Measurements from ENCODE around the gene ANP32E.
"Not testable (repeated sequence)": the region's sequence is repeated elsewhere in the genome, so short reads cannot be mapped to it uniquely, and the experiment has no call there.

ANP32E gene

DNA sequence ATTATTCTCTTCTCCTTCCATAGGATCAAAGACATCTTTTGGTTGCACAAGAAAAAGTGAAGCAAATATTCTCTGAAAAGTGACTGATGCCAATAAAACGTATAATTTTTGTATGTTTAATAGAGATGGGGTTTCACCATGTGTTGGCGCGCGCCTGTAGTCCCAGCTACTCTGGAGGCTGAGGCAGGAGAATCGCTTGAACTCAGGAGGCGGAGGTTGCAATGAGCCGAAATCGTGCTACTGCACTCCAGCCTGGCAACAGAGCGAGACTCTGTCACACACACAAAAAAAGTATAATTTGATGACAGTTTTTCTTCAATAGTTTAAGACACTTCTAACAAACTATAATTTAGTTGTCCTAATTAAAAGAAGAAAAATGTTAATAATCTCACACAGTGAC is 23.8 kb downstream of the ANP32E start:
- no peak for DNase-seq (ENCODE audit: low read depth)

DNA sequence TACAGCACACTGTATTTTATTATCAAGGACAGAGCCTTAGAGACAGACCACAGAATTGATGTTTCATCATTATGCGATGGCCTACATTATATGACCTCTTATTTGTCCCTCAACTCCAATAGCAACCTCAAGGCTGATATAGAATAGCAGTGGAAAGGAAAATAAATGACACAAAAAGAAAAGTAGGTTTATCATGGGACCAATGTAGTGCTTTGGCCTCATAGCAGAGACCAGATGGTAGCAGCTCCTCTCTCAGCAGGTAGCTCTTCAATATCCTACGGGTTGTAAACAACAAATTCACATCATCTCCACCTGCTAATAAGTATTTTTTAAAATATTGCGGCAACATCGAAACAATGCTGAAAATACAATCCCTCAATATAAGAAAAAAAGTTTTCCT is 25.2 kb downstream of the ANP32E start:
- no peak for DNase-seq (ENCODE audit: low read depth)

DNA sequence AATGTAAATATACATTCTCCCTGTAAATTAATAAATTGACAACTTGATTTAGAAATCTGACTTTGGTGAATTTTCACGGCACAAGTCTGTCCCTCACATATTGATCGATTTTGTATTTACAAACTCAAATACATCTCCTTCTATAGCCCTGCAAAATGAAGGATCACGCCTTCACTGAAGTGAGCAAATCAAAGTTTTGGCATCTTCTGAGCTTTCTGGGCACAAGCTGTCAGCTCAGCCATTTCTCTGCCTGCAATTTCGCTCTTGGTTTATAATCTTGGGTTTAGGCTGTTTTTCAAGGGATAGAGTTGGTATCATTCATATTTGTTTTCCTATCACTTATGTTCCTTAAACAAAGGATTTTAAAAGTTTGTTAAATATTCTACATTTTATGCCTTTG is 25.8 kb downstream of the ANP32E start:
- no peak for DNase-seq (ENCODE audit: low read depth)

DNA sequence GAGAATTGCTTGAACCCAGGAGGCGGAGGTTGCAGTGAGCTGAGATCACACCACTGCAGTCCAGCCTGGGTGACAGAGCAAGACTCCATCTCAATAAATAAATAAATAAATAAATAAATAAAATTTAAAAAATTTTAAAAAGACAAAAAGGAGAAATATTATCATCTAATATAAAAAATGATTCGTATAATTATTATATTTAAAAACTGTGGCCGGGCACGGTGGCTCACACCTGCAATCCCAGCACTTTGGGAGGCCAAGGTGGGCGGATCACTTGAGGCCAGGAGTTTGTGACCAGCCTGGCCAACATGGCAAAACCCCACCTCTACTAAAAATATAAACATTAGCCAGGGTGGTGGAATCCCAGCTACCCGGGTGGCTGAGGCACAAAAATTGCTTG is 27.5 kb downstream of the ANP32E start:
- DNase-seq (ENCODE audit: low read depth): not testable (repeated sequence)

DNA sequence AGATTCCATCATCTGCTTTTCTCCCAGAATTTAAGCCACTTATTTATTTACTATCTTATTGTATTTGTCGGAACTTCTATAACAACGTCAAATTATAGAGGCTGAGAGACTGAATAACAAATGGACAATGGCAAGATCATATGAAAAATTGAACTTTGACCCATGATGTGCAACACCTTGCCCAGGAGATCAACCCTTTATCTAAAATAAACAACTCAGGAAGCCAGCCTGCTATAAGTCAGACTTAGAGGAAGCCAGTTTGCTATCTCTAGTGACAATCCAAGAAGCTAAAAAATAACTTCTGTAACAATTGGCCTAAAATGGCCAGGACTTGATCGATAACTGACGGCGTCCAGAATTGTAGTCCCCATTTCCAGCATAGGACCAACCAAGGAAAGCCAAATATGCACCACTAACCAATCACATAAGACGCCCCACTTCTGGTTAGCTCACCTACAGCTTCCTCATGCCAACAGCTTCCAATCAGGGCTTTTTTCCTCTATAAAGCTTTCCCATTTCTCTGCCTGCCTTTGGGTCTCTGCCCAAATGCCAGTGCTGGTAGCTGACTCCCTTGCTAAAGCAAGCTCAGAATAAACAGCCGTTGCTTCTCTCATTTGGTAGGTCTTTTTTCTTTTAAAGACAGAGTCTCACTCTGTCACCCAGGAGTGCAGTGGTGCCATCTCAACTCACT is 28.5 kb downstream of the ANP32E start:
- DNase-seq (ENCODE audit: low read depth): no peak

DNA sequence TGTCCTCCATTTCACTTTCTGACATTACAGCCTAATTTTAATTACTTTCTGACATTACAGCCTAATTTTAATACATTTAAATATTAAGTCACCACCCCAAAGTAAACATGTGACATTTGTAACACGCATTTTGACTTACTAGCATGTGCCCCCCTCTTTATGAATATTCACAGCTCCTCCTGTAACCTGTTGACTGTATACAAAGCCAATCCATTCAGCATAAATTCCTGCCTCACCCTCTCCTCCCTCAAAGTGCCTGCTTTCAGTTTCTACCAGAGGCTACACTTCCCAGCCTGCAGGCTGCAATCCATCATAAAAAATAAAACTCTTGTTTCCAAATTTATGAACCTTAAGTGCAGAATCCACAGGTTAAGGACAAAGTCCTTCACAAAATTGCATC is 39.5 kb downstream of the ANP32E start:
- no peak for DNase-seq (ENCODE audit: low read depth)

DNA sequence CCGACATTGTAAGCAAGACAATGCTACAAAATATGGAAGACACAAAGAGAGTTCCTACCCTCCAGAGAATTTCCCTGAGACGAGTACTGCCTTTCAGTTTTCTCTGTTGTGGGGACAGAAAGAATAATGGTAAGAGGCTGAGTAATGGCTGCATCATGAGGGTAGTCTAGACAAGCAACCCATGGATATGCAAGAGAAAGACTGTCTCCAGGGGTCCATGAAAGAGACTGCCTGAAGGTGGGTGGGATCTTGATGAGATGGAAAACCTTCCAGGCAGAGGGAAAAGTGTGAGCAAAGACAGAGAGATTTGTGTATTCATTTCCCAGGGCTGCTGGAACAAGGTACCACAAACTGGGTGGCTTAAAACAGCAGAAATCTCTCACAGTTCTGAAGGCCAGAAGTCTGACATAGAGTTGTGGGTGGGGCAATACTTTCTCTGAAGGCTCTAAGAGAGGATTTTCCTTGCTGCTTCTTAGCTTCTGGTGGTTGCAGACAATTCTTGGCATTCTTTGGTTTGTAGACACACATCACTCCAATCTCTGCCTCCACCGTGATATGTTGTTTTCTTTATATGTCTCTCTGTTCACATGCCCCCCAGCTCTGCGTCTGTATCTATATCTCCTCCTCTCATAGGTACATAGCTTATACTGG is 41.4 kb downstream of the ANP32E start:
- peak; percentile 88 for DNase-seq (ENCODE audit: low read depth)

DNA sequence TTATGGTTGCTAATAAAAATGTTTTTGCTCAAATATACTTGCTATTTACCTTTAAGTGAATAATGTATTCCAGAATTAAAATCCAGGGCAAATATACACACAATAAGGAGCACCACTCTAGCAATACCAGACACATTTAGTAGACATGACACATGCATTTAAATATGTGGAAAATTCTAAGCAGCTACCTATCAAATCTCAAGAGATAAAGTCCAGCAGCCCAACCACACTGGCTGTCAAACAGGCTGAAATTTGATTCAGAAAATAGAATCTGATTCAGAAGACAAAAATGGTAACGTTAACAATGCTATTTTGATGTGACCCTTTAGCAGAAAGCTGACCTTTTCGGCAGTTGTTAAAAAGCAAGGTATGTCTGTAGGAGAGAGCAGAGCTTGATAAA is 43.9 kb downstream of the ANP32E start:
- peak; percentile 92 for DNase-seq (ENCODE audit: low read depth)

DNA sequence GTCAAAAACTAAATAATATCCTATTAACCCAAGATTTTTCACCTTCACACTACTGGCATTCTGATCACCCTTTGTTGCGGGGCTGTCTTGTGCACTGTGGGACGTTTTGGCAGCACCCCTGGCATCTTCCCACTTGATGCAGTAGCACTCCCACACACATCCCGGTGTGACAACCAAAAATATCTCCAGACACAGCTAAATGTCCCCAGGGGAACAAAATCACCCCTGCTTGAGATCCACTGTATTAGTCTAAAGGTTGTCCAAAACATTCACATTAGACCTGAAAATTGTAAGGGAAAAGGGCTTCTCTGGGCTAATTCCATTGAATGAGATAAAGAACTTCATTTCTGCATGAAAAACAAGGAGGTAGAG is 48.4 kb downstream of the ANP32E start:
- DNase-seq (ENCODE audit: low read depth): no peak

DNA sequence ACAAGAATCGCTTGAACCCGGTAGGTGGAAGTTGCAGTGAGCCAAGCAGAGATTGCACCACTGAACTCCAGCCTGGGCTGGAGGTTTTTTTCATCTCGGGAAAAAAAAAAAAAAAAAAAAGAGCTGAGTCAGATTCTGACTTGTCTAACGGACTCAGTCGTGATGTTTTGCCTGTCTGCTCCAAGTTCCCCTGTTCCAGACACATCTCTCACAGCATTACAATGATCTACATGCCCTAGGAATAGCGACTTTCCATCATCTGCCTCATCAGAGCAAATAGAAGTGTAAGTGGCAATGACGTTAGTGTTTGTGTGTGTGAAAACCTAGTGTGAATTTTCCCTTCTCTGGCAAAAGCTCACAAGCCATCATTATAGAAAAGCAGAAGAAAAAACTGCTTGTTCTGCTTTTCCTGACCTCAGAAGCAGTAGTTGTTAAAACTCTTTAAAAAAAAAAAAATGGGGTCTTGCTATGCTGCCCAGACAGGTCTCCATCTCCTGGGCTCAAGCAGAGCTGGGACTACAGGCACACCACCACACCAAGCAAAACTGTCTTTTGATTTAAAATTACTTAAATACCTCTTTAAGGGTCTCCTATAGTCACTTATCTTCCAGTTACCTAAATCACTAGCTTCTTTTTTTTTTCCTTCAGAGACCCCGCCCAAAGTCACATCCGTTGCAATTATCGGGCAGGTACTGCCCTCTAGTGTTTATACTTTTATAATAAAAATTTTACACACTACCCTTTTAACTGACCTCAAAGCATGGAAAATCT is 48.9 kb downstream of the ANP32E start:
- peak; percentile 72 for DNase-seq (ENCODE audit: low read depth)

DNA sequence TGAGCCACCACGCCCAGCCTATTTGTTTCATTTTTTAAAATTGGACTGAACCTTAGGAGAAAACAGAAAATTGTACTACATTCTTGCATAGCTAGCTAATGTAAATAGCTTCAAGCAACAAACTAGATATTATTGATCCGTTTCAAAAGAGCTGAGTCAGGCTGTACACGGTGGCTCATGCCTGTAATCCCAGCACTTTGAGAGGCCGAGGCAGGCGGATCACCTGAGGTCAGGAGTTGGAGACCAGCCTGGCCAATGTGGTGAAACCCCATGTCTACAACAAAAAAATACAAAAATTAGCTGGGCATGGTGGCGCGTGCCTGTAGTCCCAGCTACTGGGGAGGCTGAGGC is 49.5 kb downstream of the ANP32E start:
- not testable (repeated sequence) for DNase-seq (ENCODE audit: low read depth)

DNA sequence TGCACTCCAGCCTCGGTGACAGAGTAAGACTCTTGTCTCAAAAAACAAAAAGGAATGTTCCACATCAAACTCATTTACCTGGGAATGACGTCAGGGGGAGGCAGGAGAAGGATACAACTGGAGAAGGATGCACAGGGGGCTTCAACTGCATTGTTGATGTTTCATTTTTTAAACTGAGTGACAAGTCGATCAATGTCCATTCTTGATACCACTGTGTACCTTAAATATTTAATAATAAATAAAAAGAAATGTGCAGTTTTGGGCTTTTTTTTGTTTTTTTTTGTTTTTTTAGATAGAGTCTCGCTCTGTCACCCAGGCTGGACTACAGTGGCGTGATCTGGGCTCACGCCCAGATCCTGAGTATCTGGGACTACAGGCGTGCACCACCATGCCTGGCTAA is 50.4 kb downstream of the ANP32E start:
- DNase-seq (ENCODE audit: low read depth): no peak

DNA sequence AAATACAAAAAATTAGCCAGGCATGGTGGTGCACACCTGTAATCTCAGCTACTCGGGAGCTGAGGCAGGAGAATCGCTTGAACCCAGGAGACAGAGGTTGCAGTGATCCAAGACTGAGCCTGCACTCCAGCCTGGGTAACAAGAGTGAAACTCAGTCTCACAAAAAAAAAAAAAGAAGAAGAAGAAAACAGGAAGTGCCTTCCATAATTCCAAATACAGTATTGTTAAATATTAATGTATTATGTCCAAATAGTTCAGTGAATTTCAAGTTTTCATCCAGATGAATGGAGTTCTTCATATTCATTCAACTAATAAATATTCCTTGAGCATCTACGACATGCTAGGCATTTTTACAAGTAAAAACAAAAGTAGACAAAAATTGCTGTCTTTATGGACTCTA is 52.9 kb downstream of the ANP32E start:
- DNase-seq (ENCODE audit: low read depth): no peak

DNA sequence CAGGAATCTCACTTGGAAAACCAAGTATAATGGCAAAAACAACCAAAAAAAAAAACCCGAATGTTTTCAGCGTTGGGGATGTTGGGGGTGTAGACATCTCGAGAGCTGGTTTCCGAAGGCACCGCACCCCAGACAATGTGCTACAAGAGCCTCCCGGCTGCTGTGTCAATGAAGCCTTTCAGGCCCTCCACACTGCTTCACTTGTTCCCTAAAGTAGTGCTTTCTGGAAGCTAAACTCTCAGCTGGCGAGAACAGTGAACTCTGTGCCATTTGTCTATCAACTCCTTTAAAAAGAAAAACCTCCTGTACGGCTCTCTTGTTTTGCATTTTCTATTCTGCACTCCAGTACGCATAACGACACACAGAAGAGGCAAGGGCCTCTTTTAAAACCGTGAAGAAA is 53.7 kb downstream of the ANP32E start:
- DNase-seq (ENCODE audit: low read depth): no peak

DNA sequence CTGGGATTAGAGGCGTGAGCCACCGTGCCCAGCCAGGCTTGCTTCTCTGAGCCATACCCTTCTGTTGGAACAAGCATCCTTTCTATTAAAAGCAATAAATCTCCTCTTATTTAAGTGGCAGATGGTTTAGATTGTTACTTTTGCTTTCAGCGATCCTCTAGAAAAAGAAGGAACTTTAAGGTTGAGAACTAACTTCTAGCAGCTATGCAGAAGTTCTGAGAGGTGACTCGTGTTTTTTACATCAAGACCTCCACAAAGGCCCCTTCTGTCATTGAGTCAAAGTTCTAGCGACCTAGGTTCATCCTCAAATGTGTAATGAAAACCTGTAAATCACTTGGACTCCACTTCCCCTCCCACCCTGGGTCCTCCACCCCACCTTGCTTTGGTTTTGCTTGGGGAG is 55.4 kb downstream of the ANP32E start:
- no peak for DNase-seq (ENCODE audit: low read depth)

DNA sequence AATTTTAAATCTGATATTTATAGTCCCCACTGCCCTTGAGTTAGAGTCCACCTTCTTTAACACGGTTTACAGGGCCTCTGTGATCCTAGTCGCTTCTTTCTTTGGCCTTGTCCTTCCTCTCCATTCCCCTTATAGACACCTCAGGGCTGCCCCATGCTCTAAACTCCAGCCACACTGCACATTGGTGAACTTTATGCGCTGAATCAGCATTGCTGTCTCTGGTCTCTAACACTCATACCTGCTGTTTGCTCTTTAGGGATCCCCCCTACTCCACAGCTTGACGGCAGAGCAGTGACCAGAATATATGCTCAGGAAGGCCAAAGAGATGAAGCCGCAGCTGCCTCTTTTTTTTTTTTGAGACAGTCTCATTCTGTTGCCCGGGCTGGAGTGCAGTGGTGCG is 56.0 kb downstream of the ANP32E start:
- no peak for DNase-seq (ENCODE audit: low read depth)

DNA sequence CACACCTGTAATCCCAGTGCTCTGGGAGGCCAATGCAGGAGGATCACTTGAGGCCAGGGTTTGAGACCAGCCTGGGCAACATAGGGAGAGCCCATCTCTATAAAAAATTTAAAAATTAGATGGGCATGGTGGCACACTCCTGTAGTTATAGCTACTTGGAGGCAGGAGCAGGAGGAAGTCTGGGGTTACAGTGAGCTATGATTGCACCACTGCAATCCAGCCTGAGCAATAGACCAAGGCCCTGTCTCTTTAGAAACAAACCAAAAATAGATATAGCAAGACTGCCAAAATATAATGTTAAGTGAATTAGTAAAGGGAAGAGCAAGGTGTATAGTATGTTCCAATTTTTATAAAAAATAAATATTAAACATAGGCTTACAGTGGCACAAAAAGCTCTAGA is 57.4 kb downstream of the ANP32E start:
- DNase-seq (ENCODE audit: low read depth): no peak

DNA sequence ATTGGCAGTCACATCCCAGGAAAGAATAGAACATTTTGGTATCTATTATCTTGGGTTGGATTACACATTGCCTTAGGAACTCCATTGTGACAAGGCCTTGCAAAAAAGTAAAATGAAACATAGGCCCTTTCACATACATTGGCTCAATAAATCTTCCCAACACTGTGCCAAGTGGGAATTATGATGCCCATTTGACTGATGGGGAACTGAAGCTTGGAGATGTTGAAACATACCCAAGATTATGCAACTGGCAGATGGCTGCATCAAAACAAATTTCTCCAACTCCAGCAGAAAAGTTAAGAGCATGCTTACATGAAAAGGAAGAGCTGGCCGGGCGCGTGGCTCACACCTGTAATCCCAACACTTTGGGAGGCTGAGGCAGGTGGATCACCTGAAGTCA is 59.3 kb downstream of the ANP32E start:
- DNase-seq (ENCODE audit: low read depth): no peak

DNA sequence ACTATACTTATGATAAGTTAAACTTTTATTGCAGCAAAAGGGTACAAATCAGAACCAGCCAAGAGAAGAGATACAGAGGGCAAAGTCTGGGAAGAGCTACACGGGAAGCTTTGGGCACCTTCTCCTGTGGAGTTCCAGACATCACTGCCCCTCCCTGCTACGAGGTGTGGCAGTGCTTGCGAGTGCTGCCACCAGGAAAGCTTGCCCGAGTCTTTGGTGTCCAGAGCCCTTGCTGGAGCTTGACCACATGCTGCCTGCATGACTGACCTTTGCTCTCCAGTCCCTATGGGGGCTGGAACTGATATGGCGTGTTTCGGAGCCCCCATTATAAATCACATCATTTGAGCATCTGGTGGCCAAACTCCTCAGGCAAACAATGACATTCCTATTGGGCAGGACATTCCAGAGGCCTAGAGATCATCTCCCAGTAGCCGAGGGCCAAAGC is 62.7 kb downstream of the ANP32E start:
- DNase-seq (ENCODE audit: low read depth): no peak

DNA sequence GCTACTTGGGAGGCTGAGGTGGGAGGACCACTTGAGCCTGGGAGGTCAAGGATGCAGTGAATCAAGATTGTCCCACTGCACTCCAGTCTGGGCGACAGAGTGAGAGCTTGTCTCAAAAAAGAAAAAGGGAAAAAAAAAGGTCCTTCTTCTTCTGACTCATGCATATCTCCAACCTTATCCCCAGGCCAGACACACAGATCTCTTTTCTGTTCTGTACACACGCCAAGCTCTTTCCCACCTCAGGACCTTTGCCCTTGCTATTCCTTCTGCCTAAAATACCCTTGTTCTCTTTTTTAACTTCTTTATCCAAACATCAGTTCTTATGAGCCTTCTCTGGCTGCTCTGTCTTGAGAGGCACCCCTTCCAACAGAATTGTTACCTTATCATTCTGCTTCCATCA is 64.1 kb downstream of the ANP32E start:
- DNase-seq (ENCODE audit: low read depth): no peak

DNA sequence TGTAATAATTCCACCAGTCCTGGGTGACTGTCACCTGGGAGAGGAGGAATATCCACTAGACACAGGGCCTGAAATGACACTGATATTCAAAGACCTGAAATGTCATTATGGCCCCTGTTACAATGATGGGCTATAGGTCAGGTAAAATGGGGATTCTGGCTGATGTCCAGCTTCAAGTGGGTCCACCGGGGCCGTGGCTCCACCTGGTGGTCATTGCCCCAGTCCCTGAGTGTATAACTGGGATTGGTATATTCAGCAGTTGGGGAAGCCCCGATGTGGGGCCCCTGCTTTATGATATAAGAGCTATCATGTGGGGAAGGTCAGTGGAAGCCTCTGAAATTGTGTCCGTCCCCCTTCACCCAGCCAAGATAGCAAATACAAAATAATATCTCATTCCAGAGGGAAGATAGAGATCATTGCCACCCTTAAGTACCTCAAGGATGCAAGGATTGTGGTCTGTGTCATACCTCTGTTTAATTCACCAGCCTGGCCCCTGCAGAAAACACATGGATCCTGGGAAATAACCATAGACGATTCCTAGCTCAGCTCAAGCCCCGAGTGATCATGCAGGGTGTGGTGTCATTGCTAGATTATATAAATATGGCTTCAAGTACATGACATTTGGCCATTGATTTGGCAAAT is 66.8 kb downstream of the ANP32E start:
- DNase-seq (ENCODE audit: low read depth): peak; percentile 67
